ENCODE measurements around the gene BPNT1.
"Not testable (repeated sequence)": the region's sequence is repeated elsewhere in the genome, so short reads cannot be mapped to it uniquely, and the experiment has no call there.

Gene BPNT1

DNA sequence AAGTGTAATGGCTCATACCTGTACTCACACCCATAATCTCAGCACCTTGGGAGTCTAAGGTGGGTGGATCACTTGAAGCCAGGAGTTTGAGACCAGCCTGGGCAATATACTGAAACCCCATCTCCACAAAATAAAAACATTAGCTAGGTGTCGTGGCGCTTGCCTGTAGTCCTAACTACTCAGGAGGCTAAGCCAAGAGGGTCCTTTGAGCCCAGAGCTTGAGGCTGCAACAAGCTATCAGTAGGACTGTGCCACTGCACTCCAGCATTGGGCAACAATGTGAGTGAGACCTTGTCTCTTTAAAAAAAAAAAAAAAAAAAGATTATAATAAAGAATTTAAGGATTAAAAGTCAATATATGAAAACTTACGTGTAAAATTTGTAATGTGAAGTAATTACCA lies 11.7 kb downstream of the BPNT1 start:
- no peak for DNase-seq (ENCODE audit: low read depth)

DNA sequence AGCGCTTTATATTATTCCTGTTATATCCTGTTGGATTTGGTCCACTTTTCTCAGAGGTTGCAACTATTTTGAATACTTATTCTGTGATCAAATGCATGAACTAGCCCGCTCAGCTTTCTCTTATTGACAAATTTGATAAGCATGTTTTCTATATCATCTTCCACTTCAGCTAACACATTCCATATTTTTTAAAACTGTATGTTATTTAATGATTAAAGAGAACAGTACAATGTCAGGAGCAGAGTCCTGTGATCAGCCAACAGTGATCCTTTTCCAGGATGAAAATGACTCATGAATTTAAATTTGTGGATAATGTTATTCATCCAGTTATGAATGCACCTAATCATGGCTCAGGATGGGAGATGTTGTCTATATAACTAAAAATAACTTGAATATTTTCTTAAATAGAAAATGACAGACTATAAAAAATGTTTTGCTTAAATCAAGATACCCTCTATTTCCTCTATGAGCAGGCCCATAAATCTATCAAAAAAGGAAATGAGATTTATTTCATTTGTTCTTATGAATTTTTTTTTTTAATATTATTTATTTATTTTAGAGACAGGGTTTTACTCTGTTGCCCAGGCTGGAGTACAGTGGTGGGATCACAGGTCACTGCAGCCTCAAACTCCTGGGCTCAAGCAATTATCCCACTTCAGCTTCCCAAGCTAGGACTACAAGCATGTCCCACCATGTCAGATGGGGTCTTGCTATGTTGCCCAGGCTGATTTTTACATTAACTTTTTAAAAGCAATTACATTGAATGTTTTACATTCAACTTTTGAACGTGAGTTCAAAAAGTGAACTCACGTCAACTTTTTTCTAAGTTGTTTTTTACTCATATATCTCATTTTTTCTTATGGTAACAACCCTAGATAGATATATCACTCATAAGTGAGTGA lies 12.5 kb downstream of the BPNT1 start:
- DNase-seq (ENCODE audit: low read depth) = no peak

DNA sequence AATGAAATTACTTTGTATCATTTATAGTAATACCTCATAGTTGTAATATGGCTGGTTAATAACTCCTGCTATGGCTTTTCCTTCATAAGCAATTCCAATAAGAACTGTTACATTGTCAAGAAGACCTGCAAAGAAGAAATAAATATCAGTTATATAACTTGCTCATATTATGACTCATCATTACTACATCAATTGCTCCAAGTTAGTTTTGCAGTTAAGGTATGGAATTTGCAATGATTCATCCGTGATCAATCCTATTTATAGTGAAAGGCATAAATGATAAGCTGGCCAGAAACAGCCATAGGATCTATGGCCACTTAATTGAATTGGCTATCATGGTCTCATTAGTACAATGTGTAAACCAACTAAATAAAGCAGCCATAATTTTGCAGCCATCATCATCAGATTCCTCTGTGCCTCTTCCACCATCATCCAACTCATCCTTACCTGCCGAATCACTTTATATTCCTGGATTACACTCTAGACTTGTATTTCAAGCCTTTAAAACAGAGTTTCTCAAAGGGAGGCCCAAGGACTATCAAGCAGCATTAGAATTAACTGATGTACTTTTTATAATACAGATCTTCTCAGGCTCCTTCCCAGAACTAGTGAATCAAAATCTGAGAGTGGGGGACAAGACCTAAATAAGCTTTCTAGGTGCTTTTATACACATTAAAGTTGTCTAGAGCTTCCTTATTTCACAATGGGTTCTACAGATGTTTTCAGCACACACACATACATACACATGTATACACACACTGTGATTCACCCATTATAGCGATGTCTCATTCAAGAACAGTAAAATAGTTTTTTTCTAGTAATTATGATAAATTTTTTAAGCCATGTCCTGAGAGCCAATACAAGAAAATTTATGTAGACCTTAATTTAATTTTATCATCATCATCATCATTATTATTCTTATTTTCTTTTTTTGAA lies 22.1 kb downstream of the BPNT1 start:
- DNase-seq (ENCODE audit: low read depth) = no peak

DNA sequence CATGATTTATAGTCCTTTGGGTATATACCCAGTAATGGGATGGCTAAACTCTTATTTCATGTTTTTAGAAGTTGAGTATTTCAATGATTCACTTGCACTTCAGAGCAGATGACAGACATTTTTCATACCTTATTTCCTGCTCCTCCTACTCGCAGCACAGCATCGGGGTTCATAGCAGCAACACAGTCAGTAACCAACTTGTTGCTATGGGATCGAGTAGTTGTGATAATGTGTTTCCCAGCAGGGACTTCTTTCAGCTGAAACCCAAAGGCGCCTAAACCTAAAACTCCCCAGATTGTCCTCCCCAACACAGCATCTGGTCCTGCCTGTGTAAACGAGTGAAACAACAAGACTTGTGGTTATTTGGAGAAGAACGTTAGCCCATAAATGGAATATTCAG lies 27.0 kb downstream of the BPNT1 start:
- no peak for DNase-seq (ENCODE audit: low read depth)

DNA sequence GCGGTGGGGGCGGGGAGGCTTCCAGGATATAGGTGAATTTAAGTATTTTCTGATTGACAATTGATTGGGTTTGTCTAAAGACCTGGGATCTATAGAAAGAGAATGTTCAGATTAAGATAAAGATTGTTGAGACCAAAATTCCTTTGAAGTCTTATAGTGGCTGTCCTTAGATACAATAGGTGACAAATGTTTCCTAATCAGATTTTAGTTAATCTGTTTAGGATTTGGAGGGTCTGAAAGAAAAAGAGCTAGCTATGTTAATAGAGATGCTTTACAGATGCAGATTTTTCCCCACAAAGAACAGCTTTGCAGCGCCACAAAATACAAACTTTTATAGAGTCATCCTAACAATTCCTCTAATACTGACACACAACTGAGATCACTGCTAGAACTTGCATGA lies 28.7 kb downstream of the BPNT1 start:
- no peak for DNase-seq (ENCODE audit: low read depth)

DNA sequence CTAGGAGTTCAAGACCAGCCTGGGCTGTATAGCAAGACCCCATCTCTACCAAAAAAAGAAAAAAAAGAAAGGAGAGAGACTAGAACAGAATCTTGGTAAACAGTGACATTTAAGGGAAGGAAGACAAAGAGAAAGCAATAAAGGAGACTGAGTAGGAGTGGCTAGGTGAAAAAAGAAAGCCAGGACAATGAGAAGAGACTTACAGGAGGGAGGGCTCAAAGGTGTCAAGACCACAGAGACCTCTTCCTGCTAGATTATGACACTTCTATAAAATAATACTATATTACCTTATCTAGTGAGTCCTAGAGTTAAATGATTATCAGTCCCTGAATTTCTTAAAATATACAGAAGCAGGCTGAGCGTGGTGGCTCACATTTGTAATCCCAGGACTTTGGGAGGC lies 33.2 kb downstream of the BPNT1 start:
- DNase-seq (ENCODE audit: low read depth) = no peak

DNA sequence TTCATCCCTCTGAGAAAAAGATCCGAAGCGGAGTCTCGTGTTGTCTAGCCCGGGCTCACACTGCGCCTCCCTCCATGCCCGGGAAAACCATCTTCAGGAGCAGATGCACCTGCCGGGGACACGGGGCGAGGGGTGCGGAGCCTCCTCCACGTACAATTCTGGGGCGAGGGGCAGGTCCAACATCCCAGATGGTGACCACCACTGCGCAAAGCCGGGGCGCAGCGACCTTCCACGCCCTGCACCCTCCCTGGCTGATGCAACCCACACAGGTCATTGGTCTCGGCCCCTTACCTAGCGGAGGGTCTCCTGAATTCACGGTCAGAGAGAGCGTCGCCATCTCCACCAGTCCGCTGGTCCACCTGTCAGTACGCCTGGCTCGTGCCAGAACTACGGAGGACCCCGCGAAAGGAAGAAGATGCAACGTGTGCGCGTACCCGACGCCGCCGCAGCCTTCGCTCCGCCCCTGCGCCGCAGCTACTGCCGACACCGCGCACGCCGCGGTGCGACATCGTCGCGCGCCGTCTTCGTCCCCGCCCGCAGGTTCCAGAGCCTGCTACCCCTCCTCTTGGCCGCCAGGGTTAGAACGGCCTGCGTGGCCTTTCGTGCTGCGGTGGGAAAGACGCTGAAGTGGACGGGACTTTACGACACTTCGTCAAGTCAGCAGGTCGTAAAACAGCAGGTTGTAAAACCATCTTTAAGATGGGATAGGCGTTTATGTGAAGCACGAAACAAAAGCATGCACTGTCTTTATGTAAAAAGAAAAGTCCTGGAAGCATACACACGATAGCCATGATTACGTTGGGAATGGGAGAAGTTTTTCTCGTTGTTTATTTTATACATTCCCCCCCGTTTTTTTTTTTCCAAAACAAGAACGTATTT lies 43.3 kb downstream of the BPNT1 start, which contains the start of gene EPRS1:
EPRS1 (minus strand) TSS at position 454 of the 879 bp plus-strand sequence; CDS start at position 337, 117 bp downstream.
- peak; percentile 90 for DNase-seq (ENCODE audit: low read depth)

DNA sequence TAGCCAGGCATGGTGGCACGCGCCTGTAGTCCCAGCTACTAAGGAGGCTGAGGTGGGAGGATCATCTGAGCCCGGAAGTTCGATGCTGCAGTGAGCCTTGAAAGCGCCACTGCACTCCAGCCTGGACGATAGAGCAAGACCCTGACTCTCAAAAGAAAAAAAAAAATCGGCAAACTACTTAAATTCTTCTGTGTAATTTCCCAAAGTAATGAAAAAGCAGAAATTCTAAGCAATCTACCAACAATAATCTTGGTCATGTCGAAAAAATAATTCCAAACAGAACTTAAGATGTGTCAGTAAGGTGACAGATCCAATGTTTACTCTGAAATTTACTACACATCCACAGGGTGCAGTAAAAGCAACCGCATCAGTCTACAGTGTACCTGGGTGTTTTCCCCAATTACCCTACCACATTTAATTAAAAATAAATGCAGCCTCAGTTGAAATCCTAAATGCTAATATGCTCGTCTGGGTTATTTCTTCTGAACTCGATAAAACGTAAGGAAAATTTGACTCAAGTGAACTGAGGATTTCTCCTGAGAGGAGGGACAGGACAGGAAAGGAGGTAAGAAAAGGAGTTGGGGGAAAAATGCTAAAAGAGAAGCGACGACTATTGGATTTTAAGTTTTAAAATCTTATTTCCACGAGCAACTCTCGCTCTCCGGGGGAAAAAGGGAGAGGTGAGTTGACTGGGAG lies 44.1 kb downstream of the BPNT1 start:
- DNase-seq (ENCODE audit: low read depth) = no peak

DNA sequence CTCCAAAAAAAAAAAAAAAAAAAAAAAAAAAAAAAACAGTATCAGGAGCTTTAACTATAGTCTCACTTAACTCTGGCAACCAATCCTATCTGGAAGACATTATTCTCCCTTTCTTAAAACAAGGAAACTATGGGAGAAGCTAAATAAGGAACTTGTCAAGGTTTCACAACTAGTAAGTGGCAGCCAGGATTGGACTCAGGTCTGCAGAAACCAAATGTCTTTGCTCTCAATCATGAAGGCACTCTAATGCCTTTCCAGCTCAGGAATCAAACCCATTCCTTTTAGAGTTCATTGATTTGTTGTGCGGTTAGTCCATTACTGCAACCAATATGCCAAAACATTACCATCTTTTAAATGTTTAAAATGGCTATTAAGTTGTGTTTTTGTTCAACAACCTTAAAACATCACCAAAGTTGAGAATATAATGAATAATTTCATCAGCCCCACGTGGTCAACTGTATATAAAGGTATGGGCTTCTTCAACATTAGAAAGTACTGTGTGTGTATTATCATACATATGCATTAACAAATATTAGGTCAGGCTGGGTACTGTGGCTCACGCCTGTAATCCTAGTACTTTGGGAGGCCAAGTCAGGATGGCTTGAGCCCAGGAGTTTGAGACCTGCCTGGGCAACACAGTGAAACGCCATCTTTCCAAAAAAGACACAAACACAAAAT lies 44.8 kb downstream of the BPNT1 start:
- DNase-seq (ENCODE audit: low read depth) = no peak

DNA sequence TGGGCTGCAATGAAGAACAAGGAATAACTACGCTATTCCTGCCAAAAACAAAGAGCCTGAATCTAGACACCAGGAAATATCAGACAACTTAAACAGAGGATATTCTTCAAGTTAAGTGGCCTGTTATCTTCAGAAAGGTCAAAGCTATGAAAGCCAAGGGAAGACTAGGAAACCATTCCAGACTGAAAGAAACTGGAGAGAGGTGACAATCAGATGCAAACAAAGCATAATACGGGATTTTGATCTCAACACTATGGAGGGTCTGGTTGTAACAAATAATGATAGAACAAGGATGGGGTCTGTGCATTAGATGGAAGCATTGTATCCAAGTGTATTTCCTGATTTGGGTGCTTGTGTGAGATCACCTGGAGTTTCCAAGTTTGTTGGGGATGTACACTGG lies 45.9 kb downstream of the BPNT1 start:
- DNase-seq (ENCODE audit: low read depth) = no peak

DNA sequence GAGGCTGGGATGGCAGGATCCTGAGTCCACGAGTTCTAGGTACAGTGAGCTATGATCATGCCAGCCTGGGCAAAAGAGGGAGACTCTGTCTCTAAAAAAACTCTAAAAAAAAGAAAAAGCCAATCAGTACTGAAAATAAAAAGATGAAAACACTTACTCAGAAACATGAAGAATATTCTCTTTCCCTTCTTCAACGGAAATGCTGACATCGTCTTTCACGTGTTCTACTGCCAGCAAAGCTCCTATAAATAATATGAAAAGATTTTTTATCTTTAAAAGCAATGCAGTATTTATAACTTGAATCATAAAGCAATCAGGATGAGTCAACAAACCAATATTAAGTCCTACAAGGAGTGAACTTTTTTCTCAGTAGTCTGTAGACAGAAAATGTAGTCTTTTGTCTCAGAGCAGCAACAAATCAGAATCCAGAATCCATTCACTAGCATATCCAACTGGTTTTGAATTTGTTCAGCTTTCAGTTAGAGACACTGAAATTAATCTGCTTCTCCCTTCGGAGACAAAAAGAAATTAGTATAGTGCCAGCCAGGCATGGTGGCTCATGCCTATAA lies 49.5 kb downstream of the BPNT1 start:
- no peak for DNase-seq (ENCODE audit: low read depth)

DNA sequence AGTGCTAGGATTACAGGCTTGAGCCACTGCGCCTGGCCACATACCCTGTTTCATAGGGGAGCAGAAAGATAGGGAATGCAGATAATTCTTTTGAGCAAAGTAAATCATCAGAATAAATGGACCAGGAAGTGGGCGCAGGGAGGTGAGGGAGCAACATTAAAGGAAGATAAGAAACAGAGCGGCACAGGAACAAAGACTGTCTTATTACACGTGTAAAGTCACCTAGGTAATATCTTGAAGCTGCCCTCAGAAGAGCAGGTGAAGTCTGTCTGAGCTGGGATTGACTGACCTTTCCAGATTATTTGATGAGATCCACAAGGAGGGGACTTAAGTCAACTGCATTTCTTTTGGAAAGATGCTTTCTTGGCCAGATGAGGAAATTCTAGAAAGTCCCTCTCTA lies 50.9 kb downstream of the BPNT1 start:
- no peak for DNase-seq (ENCODE audit: low read depth)

DNA sequence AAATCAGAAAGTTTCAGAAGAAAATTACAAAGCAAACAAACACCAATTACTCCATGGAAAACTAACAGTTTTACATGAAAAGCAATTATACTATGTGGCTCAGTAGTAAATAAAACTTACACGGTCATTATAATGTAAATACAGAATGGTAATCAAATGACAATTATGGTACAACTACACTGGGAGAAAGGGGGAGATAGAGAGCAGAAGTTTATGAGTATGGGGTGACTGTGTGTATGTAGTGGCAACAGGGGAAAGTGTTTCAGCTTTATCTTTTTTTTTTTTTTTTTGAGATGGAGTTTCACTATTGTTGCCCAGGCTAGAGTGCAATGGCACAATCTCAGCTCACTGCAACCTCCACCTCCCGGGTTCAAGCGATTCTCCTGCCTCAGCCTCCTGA lies 51.8 kb downstream of the BPNT1 start:
- DNase-seq (ENCODE audit: low read depth) = not testable (repeated sequence)

DNA sequence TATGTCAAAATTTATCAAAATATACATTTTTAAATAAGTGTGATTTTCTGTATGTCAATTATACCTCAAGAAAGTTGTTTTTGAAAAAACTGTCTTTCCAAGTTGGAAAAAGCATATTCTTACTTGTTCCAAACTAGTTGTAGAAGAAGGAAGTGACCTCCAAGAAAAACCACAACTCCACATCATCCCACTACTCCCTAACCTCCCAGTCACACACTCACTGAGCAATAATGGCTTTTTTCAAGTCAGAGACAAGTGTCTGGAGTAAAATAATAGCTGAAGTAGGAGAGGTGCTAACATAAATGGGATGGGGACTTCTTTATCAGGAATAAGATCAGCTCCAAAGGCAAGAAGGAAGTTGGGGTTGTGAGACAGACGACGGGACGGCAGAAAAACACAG lies 56.7 kb downstream of the BPNT1 start:
- DNase-seq (ENCODE audit: low read depth) = no peak

DNA sequence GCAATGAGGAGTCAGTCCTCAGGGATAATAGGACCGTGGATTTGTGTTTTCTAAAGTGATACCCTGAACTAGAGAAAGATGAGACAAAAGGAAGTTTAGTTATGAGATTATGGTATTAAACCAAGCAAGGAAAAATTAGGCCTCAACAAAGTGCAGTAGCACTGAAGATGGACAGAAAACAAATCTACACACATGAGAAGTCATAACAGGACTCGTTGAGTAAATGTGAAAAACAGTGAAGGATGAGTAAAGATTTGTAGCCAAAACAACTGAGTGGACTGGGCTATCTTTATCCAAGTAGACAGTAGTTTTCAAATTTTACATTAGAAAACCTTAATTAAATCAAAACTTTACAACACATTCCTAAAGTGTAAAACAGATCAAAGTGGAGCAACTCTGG lies 58.3 kb downstream of the BPNT1 start:
- no peak for DNase-seq (ENCODE audit: low read depth)

DNA sequence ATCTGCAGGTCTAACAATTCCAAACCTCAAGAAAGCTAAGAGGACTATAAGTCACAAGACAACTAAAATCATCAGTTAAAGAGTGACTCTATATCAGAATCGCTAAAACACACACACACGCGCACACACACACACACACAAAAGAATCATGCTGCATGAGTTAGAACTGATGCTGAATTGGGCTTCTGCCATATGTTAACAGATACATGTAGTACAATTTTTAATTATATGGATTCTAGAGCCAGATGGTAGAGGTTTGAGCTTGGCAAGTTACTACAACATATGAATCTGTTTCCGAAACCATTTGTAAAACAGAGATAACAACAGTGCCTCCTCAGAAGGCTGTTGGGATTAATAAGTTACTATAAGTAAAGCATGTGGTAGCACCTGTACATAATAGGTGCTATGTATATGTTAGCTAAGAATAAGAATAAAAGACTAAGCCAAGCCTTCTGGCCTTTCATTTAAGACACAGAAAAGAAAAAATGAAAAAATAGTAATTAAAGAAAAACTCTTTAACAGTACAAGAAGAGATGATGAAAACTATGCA lies 61.2 kb downstream of the BPNT1 start:
- no peak for DNase-seq (ENCODE audit: low read depth)

DNA sequence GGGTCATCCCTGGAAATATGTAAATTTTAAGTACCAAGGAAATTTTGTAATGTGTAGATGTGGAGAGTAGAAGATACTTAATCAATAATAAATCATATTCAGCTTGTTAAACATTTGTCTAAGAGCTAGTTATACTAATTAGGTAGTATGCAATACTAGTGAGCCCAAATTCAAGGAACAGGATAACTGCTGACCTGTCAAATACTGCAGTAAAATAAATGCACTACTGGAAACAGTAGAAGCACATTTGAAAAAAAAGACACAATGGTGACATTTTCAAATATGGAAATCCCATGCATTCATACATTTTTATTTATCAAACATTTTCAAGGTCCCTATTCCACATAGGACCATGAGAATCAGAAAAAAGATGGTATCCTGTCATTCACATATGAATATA lies 70.5 kb downstream of the BPNT1 start:
- no peak for DNase-seq (ENCODE audit: low read depth)

DNA sequence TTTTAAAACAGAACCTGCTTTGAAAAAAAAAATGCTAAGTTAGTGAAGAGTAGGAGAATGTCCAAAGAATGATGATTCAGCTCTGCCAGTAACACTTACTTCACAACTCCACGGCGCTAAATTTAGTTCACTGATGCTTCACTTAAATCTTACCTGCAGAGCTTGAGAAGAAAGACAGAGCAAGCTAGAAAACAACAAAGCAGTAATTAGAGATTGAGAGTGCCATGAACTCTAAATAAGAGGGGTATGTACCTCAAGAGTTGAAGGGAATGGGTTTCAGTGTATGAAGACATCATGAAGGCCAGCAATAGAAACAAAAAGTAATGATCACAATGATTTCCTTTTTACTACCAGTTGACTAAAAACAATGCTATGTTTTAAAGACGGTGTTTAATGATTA lies 76.1 kb downstream of the BPNT1 start:
- DNase-seq (ENCODE audit: low read depth) = no peak

DNA sequence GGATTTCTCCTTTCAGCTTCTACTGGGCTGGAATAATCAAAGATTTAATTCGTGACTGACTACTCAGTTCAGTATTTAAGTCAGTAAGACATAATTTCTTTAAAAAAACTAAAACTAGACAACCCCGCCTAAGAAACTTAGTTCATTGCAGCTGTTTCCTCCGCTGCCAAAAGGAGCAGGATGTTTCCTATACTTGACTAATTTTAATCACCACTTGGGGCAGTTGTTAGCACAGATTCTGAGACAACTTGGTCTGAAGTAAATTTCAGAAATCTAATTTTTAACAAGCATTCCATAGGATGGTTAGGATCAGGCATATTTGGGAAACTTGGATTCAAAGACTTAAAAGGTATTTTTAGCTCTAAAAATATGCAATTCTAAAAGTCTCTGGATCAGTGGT lies 77.3 kb downstream of the BPNT1 start:
- no peak for DNase-seq (ENCODE audit: low read depth)

DNA sequence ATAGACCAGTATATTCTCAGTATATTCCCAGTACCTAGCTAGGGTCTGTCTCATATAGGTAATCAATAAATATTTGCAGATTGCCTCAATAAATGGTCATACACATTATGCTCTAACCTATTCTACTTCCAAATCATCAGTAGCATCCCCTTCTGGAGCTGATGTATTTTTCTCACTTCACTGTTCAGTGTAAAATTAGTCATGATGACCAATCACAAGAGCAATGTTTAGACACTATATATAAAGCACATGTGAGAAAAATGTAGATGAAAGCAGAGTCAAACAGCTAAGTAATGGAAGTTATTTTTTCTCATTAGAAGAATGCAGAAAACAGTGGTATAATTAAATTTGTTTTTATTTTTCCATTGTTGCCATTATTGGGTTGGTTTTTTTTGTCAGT lies 78.0 kb downstream of the BPNT1 start:
- DNase-seq (ENCODE audit: low read depth) = no peak
